GM10266 (cell line): ENCODE data around the gene P2RY11.

Experiments used
- DNase-seq: peaks from one replicate; pipeline ENCODE4 v3.0.0; 2012; ENCODE audit errors: extremely low spot score
- CTCF ChIP-seq: IDR thresholded peaks from 2 replicates; pipeline ENCODE4 v1.5.1; 2012; ENCODE audit warnings: mild to moderate bottlenecking, low read depth; ENCODE audit not compliant: control insufficient read depth, insufficient read depth; ENCODE audit errors: missing control alignments

The P2RY11 gene

GRCh38 chr19:10111405-10111811, at the start of gene P2RY11:
TSS of gene P2RY11 (plus strand) at chr19:10111693. CDS start at chr19:10111722, 29 bp downstream.
- peak; percentile 70 for DNase-seq
- no peak for TF ChIP-seq CTCF

- no peak for DNase-seq
- no peak for TF ChIP-seq CTCF
Measured at GRCh38 chr19:10061717-10062310, 49.7 kb upstream of the P2RY11 start.

- no peak for DNase-seq
- TF ChIP-seq CTCF = no peak
Measured at GRCh38 chr19:10068205-10068604, 43.3 kb upstream of the P2RY11 start.

- TF ChIP-seq CTCF = no peak
- DNase-seq = no peak
Measured at GRCh38 chr19:10069046-10069445, 42.4 kb upstream of the P2RY11 start.

GRCh38 chr19:10070730-10071446, 40.6 kb upstream of the P2RY11 start:
- DNase-seq = no peak

GRCh38 chr19:10074153-10074552, 37.3 kb upstream of the P2RY11 start:
- no peak for DNase-seq
- TF ChIP-seq CTCF = peak; percentile 44

More at GRCh38 chr19:10070730-10071446, 40.6 kb upstream of the P2RY11 start:
- no peak for TF ChIP-seq CTCF

GRCh38 chr19:10076535-10076934, 35.0 kb upstream of the P2RY11 start:
- no peak for TF ChIP-seq CTCF
- no peak for DNase-seq
